K562 (cell line): ENCODE results near the gene TARBP1. TPM values are rescaled to one million over a fixed set of nuclear protein-coding genes. Genes with fewer than 3 reads are reported as not detected.

Experiments
- BRD9 ChIP-seq: fragments of 450-650 bp; IDR thresholded peaks from 2 replicates; pipeline ENCODE4 v1.6.1; 2018; ENCODE audit warnings: low read depth; ENCODE audit not compliant: partially characterized antibody
- CEBPG ChIP-seq, 3 experiments: fragments of 200-800 bp in 1 of 3; sonication (Bioruptor generic) in 1 of 3; sonication (generic) in 1 of 3; formaldehyde crosslinking in 1 of 3; IDR thresholded peaks in 2 of 3; conservative IDR thresholded peaks in 1 of 3; 2 replicates each; pipeline versions ENCODE4 v1.6.1 to v1.8.0; 2016 to 2022; ENCODE audit warnings: missing compliant biosample characterization in 2 of 3, missing genetic modification characterization in 2 of 3, mild to moderate bottlenecking in 1 of 3, missing genetic modification reagents in 1 of 3
- FOXK2 ChIP-seq, 2 experiments: fragments of 450-650 bp; IDR thresholded peaks in 1 of 2; conservative IDR thresholded peaks in 1 of 2; 2 replicates each; pipeline ENCODE4 v1.6.1; 2016; ENCODE audit warnings: low read depth in 2 of 2, mild to moderate bottlenecking in 1 of 2
- HDAC1 ChIP-seq, 2 experiments: fragments of 450-650 bp; IDR thresholded peaks; 2 replicates each; pipeline ENCODE4 v1.6.1; 2016 to 2017; ENCODE audit warnings: inconsistent platforms in 1 of 2, mild to moderate bottlenecking in 1 of 2, moderate library complexity in 1 of 2
- HDAC8 ChIP-seq: fragments of 450-650 bp; IDR thresholded peaks from 2 replicates; pipeline ENCODE4 v1.6.1; 2016; ENCODE audit warnings: mild to moderate bottlenecking, missing genetic modification characterization, moderate library complexity, missing compliant biosample characterization
- MTA2 ChIP-seq: fragments of 450-650 bp; IDR thresholded peaks from 2 replicates; pipeline ENCODE4 v1.6.1; 2016; ENCODE audit warnings: low read depth
- NELFE ChIP-seq: IDR thresholded peaks from 2 replicates; pipeline ENCODE4 v1.6.1; 2011; ENCODE audit warnings: mild to moderate bottlenecking; ENCODE audit not compliant: insufficient read depth, insufficient read length
- OTX1 ChIP-seq: fragments of 450-650 bp; formaldehyde crosslinking; IDR thresholded peaks from 2 replicates; pipeline ENCODE4 v1.4.0; 2022; ENCODE audit warnings: mild to moderate bottlenecking
- SIX5 ChIP-seq, 2 experiments: IDR thresholded peaks; 2 replicates each; pipeline ENCODE4 v1.6.1; 2011; ENCODE audit warnings: low read length in 2 of 2, borderline replicate concordance in 1 of 2, low read depth in 1 of 2, mild to moderate bottlenecking in 1 of 2, moderate library complexity in 1 of 2; ENCODE audit not compliant: insufficient read depth in 1 of 2
- TBP ChIP-seq: optimal IDR thresholded peaks from 2 replicates; pipeline ENCODE3; 2011; ENCODE audit warnings: low read depth, low read length, improper control_type of control experiment
- THRAP3 ChIP-seq: fragments of 450-650 bp; IDR thresholded peaks from 2 replicates; pipeline ENCODE4 v1.6.1; 2016; ENCODE audit warnings: mild to moderate bottlenecking, inconsistent platforms, borderline replicate concordance
- THRB ChIP-seq: fragments of 450-650 bp; formaldehyde crosslinking; conservative IDR thresholded peaks from 2 replicates; pipeline ENCODE4 v1.4.0; 2022; ENCODE audit warnings: mild to moderate bottlenecking, missing genetic modification characterization
- ZBTB33 ChIP-seq: sonication (generic); formaldehyde crosslinking; IDR thresholded peaks from 2 replicates; pipeline ENCODE4 v1.8.1; 2023; ENCODE audit warnings: mild to moderate bottlenecking, missing genetic modification reagents
- ZBTB49 ChIP-seq: sonication (generic); formaldehyde crosslinking; IDR thresholded peaks from 2 replicates; pipeline ENCODE4 v1.8.0; 2022; ENCODE audit warnings: missing genetic modification reagents, mild to moderate bottlenecking, borderline replicate concordance
- ZNF134 ChIP-seq: fragments of 250-450 bp; sonication (Bioruptor Pico); conservative IDR thresholded peaks from 2 replicates; pipeline ENCODE4 v1.4.0; 2020
- ZNF197 ChIP-seq: fragments of 200-800 bp; sonication (Bioruptor generic); IDR thresholded peaks from 2 replicates; pipeline ENCODE4 v1.6.1; 2016; ENCODE audit warnings: low read depth, missing genetic modification characterization, missing compliant biosample characterization
- ZNF512 ChIP-seq: IDR thresholded peaks from 2 replicates; pipeline ENCODE4 v1.6.1; 2016; ENCODE audit warnings: missing genetic modification characterization, missing compliant biosample characterization
- polyA plus RNA-seq, 8 experiments: library from polyadenylated mRNA; depleted of rRNA in 4 of 8; stranded (reverse) in 5 of 8; unstranded in 3 of 8; fragments of >200 nt; fragmentation: Nextera tagmentation in 2 of 8; fragmentation: Illumina TruSeq in 1 of 8; extraction: Ambion mirVana in 2 of 8; extraction: Trizol in 1 of 8; gene quantifications; 2 replicates each; pipeline versions ENCODE4 v1.2.1 to v1.2.3, GENCODE V29; 2011 to 2014; ENCODE audit warnings: inconsistent platforms in 1 of 8, missing spikeins in 1 of 8
- total RNA-seq, 7 experiments: library from RNA; depleted of rRNA in 6 of 7; stranded (reverse); fragments of >200 nt in 6 of 7; fragmentation: Illumina TruSeq in 2 of 7; extraction: Trizol in 2 of 7; gene quantifications; 2 replicates each; pipeline versions ENCODE4 v1.2.1 to v1.2.3, GENCODE V29; 2011 to 2021; ENCODE audit warnings: low replicate concordance in 1 of 7

TARBP1 gene
- total and polyA plus RNA-seq, 9 of the 15 experiments (the other 6 are each of a cell fraction or from before 2014, with no cell fraction given) = 8.8 to 48.0 (median 22.9) TPM

- no peak for TF ChIP-seq ZBTB33 (CRISPR knock-in tag)
- TF ChIP-seq SIX5 (IDR thresholded peaks at IDR 0.05; ENCODE audit: borderline replicate concordance in 1 of 2, insufficient read depth in 1 of 2, low read depth in 1 of 2, low read length in 2 of 2) = no peak
- no peak for TF ChIP-seq NELFE
- 0 out of 4 replicates have a peak, but pooled peaks of 1 of the 2 experiments have one; percentile 19 for TF ChIP-seq HDAC1 (IDR thresholded peaks at IDR 0.05)
- TF ChIP-seq FOXK2 (conservative IDR thresholded peaks at IDR 0.05 in 1 of 2, IDR thresholded peaks at IDR 0.05 in 1 of 2; ENCODE audit: low read depth in 2 of 2) = no peak
- peak; percentile 99 for TF ChIP-seq ZNF512 (tag)
- TF ChIP-seq CEBPG (CRISPR knock-in tag; IDR thresholded peaks at IDR 0.05) = no peak
- TF ChIP-seq CEBPG (tag; conservative IDR thresholded peaks at IDR 0.05 in 1 of 2, IDR thresholded peaks at IDR 0.05 in 1 of 2) = no peak
- TF ChIP-seq THRAP3 = peak; percentile 89
- TF ChIP-seq MTA2 = 0 out of 2 replicates have a peak, but pooled peaks have one; percentile 14
- no peak for TF ChIP-seq ZNF197
- peak; percentile 29; the same call in 1 of the 2 replicates for TF ChIP-seq THRB
- no peak for TF ChIP-seq TBP
- no peak for TF ChIP-seq ZBTB49 (CRISPR knock-in tag)
- TF ChIP-seq ZNF134 (CRISPR knock-in tag) = no peak
- no peak for TF ChIP-seq OTX1 (CRISPR knock-in tag)
- TF ChIP-seq BRD9 = peak; percentile 79
- TF ChIP-seq HDAC8 (tag) = no peak
Measured at GRCh38 chr1:234495231-234495990, 16.4 kb upstream of the TARBP1 start (continued).
